SU-DHL-6 (cell line): ENCODE data around the gene SETD1A.

Source experiments
- H2AFZ ChIP-seq: fragments of 200-600 bp; sonication (generic); 2 replicates; pipeline ENCODE4 v1.6.1; 2014; ENCODE audit warnings: low read depth, mild to moderate bottlenecking, moderate library complexity, mixed read lengths, antibody characterized with exemption, low read length; ENCODE audit not compliant: severe bottlenecking
- H3F3A ChIP-seq: fragments of 200-600 bp; shearing (Covaris generic); 2 replicates; pipeline ENCODE4 v1.6.0; 2016; ENCODE audit warnings: antibody characterized with exemption, mild to moderate bottlenecking; ENCODE audit not compliant: insufficient read depth
- H3K27ac ChIP-seq: fragments of 200-600 bp; sonication (generic); 2 replicates; pipeline ENCODE4 v1.5.1; 2016; ENCODE audit warnings: low read depth, mild to moderate bottlenecking, low read length, moderate library complexity, mixed read lengths
- H3K27me3 ChIP-seq: fragments of 200-600 bp; sonication (generic), shearing (Covaris generic); 2 replicates; pipeline ENCODE4 v1.6.0; 2014; ENCODE audit warnings: mild to moderate bottlenecking, low read length
- H3K36me3 ChIP-seq: fragments of 200-600 bp; sonication (generic); 2 replicates; pipeline ENCODE4 v1.6.1; 2014; ENCODE audit warnings: mild to moderate bottlenecking, low read length, mixed read lengths
- H3K4me2 ChIP-seq: fragments of 300-600, 200-600 bp; shearing (Covaris generic), sonication (generic); 2 replicates; pipeline ENCODE4 v1.6.0; 2014; ENCODE audit warnings: low read length, low read depth, mild to moderate bottlenecking; ENCODE audit not compliant: poor library complexity, severe bottlenecking
- H3K4me3 ChIP-seq: fragments of 200-600 bp; sonication (generic); 2 replicates; pipeline ENCODE4 v1.5.1; 2014; ENCODE audit warnings: antibody characterized with exemption, low read length, mild to moderate bottlenecking, mixed read lengths; ENCODE audit not compliant: insufficient read depth, poor library complexity, severe bottlenecking
- H3K79me2 ChIP-seq: fragments of 200-600 bp; sonication (generic); 2 replicates; pipeline ENCODE4 v1.6.1; 2014; ENCODE audit warnings: mild to moderate bottlenecking, low read length, moderate library complexity; ENCODE audit not compliant: insufficient read depth
- H3K9ac ChIP-seq: fragments of 200-600 bp; sonication (generic); 2 replicates; pipeline ENCODE4 v1.7.0; 2014; ENCODE audit warnings: mild to moderate bottlenecking, low read length
- H3K9me2 ChIP-seq: fragments of 200-600 bp; sonication (generic); replicated peaks from 2 replicates; pipeline ENCODE4 v1.6.1; 2014; ENCODE audit warnings: low read length; ENCODE audit not compliant: insufficient read depth
- H3K9me3 ChIP-seq: fragments of 200-600 bp; sonication (generic); 2 replicates; pipeline ENCODE4 v1.6.1; 2014; ENCODE audit warnings: low read length, mixed read lengths; ENCODE audit not compliant: insufficient read depth
- H4K20me1 ChIP-seq: fragments of 200-600 bp; sonication (generic); 2 replicates; pipeline ENCODE4 v1.6.1; 2014; ENCODE audit warnings: low read depth, mild to moderate bottlenecking, antibody characterized with exemption, low read length, moderate library complexity, mixed read lengths
- CTCF ChIP-seq: fragments of 200-600 bp; sonication (generic); IDR thresholded peaks from one replicate; pipeline ENCODE4 v1.5.1; 2017; ENCODE audit warnings: antibody characterized with exemption, mild to moderate bottlenecking, low read length, moderate library complexity; ENCODE audit not compliant: insufficient read depth, poor library complexity, severe bottlenecking
- EZH2phosphoT487 ChIP-seq: fragments of 200-600 bp; sonication (generic), shearing (Covaris generic); conservative IDR thresholded peaks from 2 replicates; pipeline ENCODE4 v1.6.1; 2018; ENCODE audit warnings: mild to moderate bottlenecking, antibody characterized with exemption, low read length, moderate library complexity, mixed read lengths

The SETD1A gene

GRCh38 chr16:31023252-31023602 is 65.7 kb downstream of the SETD1A start:
- Histone ChIP-seq H2AFZ (no peak overlapping the region), H3K36me3 (no peaks in the 10 kb centered on the region), H3K79me2 (no peaks in the 10 kb centered on the region), H4K20me1 (no peaks in the 10 kb centered on the region), H3F3A (no peaks in the 10 kb centered on the region), H3K9ac (no peak overlapping the region), H3K4me2 (no peak overlapping the region), H3K27ac (no peak overlapping the region), H3K4me3 (no peak overlapping the region), H3K9me2 (no peaks in the 10 kb centered on the region), H3K27me3 (no peaks in the 10 kb centered on the region), H3K9me3 (no peaks in the 10 kb centered on the region)
- TF ChIP-seq EZH2phosphoT487: no peak

GRCh38 chr16:31023627-31024226 is 66.2 kb downstream of the SETD1A start:
- no peak for TF ChIP-seq CTCF
- Histone ChIP-seq H3K9ac (no peak overlapping the region), H3K9me2 (no peaks in the 10 kb centered on the region), H3K4me2 (no peak overlapping the region), H3K4me3 (no peak overlapping the region), H3K27ac (no peak overlapping the region), H3K79me2 (no peaks in the 10 kb centered on the region), H3K36me3 (no peaks in the 10 kb centered on the region), H2AFZ (no peak overlapping the region), H3K27me3 (no peaks in the 10 kb centered on the region), H3K9me3 (no peaks in the 10 kb centered on the region), H4K20me1 (no peaks in the 10 kb centered on the region), H3F3A (no peaks in the 10 kb centered on the region)

- no peak overlapping the region for H3K9ac ChIP-seq
- H3K9me3 ChIP-seq: no peaks in the 10 kb centered on the region
- no peak overlapping the region for H3K27ac ChIP-seq
- H2AFZ ChIP-seq: no peak overlapping the region
- H3K4me2 ChIP-seq: no peak overlapping the region
- no peaks in the 10 kb centered on the region for H3F3A ChIP-seq
- no peaks in the 10 kb centered on the region for H3K79me2 ChIP-seq
- no peak overlapping the region for H3K4me3 ChIP-seq
- H3K9me2 ChIP-seq: no peaks in the 10 kb centered on the region
- TF ChIP-seq CTCF (no peak), EZH2phosphoT487 (no peak)
- H4K20me1 ChIP-seq: no peaks in the 10 kb centered on the region
- H3K36me3 ChIP-seq: no peaks in the 10 kb centered on the region
- H3K27me3 ChIP-seq: no peaks in the 10 kb centered on the region
Measured at GRCh38 chr16:31025339-31025738, 67.8 kb downstream of the SETD1A start.

GRCh38 chr16:31029272-31029671 is 71.7 kb downstream of the SETD1A start:
- H4K20me1 ChIP-seq: no peaks in the 10 kb centered on the region
- H3K36me3 ChIP-seq: no peaks in the 10 kb centered on the region
- TF ChIP-seq CTCF: no peak
- no peak for TF ChIP-seq EZH2phosphoT487
- H3K9me3 ChIP-seq: no peaks in the 10 kb centered on the region
- peaks cover 10% of the 10 kb centered on the region for H3F3A ChIP-seq
- H3K79me2 ChIP-seq: no peaks in the 10 kb centered on the region
- no peak overlapping the region for H3K4me3 ChIP-seq
- no peak overlapping the region for H2AFZ ChIP-seq
- H3K9me2 ChIP-seq: no peaks in the 10 kb centered on the region
- no peak overlapping the region for H3K4me2 ChIP-seq
- H3K27me3 ChIP-seq: no peaks in the 10 kb centered on the region
- no peak overlapping the region for H3K9ac ChIP-seq
- no peak overlapping the region for H3K27ac ChIP-seq
